Stimulated activated CD8-positive, alpha-beta memory T cell treated with anti-CD3 and anti-CD28 coated beads, Interleukin-12 subunit alpha, Interleukin-12 subunit beta, amount 100 ng/mL, for 4 hours (primary cell): ENCODE data around the gene ADCY10.
A peak's percentile ranks its signal among the peaks of the same experiment; 100 is the strongest.
"Not testable (repeated sequence)": the region's sequence is repeated elsewhere in the genome, so short reads cannot be mapped to it uniquely, and the experiment has no call there.

Experiments used
- DNase-seq: peaks from one replicate; pipeline ENCODE4 v3.0.0-alpha.2; 2020; ENCODE audit warnings: low read depth

Gene ADCY10, protein sequence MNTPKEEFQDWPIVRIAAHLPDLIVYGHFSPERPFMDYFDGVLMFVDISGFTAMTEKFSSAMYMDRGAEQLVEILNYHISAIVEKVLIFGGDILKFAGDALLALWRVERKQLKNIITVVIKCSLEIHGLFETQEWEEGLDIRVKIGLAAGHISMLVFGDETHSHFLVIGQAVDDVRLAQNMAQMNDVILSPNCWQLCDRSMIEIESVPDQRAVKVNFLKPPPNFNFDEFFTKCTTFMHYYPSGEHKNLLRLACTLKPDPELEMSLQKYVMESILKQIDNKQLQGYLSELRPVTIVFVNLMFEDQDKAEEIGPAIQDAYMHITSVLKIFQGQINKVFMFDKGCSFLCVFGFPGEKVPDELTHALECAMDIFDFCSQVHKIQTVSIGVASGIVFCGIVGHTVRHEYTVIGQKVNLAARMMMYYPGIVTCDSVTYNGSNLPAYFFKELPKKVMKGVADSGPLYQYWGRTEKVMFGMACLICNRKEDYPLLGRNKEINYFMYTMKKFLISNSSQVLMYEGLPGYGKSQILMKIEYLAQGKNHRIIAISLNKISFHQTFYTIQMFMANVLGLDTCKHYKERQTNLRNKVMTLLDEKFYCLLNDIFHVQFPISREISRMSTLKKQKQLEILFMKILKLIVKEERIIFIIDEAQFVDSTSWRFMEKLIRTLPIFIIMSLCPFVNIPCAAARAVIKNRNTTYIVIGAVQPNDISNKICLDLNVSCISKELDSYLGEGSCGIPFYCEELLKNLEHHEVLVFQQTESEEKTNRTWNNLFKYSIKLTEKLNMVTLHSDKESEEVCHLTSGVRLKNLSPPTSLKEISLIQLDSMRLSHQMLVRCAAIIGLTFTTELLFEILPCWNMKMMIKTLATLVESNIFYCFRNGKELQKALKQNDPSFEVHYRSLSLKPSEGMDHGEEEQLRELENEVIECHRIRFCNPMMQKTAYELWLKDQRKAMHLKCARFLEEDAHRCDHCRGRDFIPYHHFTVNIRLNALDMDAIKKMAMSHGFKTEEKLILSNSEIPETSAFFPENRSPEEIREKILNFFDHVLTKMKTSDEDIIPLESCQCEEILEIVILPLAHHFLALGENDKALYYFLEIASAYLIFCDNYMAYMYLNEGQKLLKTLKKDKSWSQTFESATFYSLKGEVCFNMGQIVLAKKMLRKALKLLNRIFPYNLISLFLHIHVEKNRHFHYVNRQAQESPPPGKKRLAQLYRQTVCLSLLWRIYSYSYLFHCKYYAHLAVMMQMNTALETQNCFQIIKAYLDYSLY (N-terminal part only)

DNA sequence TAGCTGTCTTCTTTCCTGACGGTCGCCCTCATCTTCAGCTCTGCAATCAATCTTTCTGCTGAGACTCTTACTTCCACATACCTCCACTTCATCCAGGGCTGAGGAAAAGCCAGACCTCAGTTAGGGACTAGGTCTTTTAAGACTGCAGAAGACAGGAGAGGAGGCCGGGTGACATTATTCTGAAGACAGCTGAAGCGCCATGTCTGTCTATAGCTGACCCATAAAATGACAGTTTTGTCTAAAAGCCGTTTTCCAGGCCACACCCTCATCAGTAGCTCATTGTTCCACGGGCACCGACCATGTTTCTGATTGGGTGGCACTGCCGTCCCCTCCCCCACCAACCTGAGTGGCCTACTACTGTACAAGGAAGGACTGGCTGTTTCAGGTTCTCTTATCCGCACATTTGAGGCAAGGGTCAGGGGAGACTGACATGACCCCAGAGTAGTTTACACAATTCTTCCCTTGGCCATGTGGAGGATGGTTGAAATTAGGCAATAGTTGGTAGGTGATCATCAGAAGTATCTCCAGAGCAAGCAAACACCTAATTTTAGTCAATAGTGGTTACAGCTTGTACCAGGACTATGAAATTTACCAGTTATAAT lies at the start of gene ADCY10:
ADCY10 (minus strand) TSS at position 240 of the 602 bp plus-strand sequence. CDS start 8,994 bp downstream, outside the sequence.
- no peak for DNase-seq

DNA sequence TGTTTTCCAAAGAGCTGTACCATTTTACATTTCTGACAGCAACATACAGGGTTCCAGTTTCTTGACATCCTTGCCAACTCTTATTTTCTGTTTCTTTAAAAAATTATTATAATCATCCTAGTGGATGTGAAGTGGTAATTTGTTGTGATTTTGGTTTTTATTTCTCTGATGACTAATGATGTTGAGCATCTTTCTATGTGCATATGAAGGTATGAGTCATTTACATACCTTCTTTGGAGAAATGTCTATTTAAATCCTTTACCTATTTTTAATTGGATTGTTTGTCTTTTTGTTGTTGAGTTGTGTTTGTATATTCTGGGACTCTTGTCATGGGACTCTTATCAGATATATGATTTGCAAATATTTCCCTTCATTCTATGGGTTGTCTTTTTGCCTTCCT lies 43.8 kb upstream of the ADCY10 start:
- DNase-seq, result no peak

DNA sequence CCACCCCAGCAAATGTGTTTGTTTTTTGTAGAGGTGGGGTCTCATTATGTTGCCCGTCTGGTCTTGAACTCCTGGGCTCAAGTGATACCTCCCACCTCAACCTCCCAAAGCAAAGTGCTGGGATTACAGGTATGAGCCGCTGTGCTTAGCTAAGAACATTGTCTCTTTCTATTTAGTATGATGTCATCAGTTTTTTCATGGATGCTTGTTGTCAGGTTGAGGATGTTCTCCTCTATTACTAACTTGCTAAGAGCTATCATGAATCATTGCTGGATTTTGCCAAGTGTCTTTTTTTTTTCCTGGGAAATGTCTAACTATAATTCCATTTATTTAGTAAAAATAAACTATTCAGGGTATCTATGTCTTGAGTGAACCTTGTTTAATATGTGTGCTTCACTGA lies 42.0 kb upstream of the ADCY10 start:
- DNase-seq, result no peak

DNA sequence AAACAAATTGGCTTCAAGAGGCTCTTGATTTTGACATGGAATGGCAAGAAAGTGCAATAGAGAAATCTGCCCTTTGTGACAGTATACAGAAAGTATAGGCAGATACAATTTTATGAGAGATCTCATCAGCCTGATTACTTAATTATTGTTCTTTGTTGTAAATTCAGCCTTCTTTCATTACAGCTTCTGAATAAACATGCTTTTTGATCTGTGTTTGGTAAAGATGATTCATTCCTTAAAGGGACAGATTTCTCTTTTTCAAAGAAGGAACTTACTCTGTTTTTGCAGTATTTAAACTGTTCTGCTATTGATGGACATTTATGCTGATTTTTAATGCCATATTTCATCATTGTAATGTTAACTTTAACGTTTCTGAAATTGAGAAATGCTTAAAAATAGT lies 36.6 kb upstream of the ADCY10 start:
- no peak for DNase-seq

DNA sequence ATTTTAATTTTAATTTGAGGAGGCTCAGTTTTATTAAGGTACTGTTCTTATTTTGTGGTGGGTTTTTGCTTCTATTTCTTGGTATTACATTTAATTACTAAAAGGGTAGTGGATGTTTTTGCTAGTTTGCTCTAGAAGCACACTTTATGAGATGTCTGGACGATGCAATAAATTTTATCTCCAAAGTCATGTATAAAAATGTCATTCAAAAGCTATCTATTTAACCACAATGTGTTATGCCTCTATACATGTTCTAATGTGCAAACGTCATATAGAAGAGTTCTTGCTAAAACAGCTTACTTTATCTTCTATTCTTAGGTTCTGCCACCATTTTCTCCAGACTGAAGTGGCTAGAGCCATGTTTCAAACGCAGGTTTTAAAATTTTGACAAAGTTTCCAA lies 35.9 kb upstream of the ADCY10 start:
- no peak for DNase-seq

DNA sequence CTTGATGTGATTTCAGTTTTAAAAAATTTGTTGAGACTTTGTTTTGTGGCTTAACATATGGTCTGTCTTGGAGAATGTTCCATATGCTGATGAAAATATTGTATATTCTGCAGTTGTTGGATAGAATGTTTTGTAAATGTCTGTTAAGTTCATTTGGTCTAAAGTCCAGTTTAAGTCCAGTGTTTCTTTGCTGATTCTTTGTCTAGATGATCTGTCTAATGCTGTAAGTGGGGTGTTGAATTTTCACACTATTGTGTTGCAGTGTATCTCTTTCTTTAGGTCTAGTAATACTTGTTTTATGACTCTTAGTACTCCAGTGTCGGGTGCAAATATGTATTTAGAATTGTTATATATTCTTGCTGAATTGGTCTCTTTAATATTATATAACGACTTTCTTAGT lies 33.8 kb upstream of the ADCY10 start:
- DNase-seq, result no peak

DNA sequence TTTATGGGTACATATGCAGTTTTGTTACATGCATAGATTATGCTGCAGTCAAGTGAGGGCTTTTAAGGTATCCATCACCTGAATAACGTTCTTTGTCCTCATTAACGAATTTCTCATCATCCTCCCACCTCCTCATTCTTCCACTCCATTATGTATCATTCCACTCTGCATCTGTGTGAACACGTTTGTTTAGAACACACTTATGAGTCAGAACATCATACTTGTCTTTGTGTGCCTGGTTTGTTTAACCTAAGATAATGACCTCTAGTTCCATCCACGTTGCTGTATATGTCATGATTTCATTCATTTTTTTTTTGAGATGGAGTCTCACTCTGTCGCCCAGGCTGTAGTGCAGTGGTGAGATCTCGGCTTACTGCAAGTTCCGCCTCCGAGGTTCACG lies 29.6 kb upstream of the ADCY10 start:
- no peak for DNase-seq

DNA sequence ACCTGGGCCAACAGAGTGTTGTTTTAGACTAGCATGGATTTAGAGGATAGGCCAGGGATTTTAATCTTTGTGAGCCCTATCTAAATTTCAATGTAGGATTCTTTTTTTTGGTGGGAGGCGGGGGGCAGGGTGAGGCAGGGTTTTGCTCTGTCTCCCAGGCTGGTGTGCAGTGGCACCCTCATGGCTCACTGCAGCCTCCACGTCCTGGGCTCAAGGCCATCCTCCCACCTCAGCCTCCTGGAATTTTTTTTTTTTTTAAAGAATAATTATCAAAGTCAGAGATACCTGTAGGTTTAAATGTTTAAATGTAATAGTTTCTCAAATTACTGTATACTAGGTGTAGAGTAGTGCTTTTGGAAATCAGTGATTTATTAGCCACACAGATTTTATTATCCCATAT lies 26.3 kb upstream of the ADCY10 start:
- DNase-seq, result no peak

DNA sequence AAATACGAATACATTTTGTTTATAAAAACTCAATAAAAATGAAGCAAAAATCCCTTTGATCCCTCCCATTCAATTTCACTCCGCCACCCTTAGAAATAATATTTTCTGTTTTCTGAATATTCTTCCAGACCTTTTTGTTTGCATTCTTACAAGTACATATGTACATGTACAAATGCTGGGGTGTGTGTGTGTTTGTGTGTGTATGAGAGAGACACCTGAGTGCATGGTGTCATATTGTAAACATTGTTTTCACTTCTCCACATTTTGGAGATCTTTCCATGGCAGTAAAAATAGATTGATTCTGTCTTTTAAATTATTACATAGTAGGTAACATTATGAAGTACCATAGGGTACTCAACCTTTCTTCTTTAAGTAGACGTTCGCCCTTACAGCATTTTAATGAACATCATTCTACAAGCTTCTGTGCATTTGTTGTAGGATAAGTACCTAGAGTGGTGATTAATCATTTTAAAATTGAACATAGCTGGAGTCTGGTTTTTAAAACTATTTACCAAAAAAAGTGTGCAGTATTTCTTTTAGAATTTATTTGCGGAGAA lies 24.2 kb upstream of the ADCY10 start:
- no peak for DNase-seq

DNA sequence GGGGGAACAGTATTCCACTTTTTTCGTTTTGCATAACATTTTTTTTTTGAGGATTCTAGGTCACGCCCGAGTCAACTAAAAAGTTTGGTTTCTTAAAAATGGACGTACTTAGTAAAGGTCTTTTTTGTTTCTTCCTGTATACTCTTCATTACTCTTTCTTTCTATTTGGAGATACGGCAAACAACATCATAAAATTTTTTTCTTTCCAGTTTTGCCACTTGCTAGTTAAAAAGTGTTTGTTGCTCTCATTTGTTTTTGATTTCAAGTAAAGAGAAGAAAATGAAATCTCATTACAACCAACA lies 23.7 kb upstream of the ADCY10 start:
- DNase-seq, result no peak

DNA sequence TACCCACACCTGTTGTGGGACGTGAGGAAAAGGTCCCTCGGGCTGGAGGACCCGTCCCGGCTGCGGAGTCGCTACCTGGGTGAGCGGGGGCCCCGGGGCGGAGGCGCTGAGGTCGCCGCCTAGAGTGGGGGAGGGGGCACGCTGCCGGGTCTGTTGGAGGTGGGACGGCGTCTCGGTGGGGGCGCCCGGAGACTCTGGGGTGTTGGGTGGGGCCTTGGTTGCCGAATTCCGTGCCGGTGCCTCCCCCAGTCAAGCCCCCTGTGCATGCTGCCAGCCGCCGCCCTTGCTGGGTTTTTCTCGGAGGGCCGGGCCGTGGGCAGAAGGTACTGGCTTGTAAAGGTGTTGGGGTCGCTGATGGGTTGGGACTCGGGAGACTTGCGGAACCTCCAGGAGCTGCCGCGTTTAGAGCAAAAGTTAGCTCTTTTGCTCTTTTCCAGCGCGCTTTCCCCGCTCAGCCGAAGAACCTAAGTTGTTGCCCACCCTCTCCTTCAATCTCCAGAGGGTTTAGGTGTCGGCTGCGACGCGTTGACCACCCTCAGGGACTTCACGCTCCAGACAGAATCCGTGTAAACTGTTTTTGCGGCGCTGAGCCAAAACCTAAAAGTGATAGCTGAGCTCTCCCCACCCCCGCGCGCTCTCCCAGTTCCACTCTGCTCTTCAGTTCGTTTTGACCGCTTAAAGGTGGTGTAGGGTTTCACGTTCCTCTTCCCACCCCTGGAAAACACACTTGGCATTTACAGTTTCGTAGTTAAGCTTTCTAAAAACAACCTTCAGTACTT lies 23.2 kb upstream of the ADCY10 start, which contains the start of gene MPC2:
MPC2 (minus strand) TSS at position 143 of the 779 bp plus-strand sequence. CDS start 1,231 bp downstream, outside the sequence.
- DNase-seq, result peak; percentile 49

DNA sequence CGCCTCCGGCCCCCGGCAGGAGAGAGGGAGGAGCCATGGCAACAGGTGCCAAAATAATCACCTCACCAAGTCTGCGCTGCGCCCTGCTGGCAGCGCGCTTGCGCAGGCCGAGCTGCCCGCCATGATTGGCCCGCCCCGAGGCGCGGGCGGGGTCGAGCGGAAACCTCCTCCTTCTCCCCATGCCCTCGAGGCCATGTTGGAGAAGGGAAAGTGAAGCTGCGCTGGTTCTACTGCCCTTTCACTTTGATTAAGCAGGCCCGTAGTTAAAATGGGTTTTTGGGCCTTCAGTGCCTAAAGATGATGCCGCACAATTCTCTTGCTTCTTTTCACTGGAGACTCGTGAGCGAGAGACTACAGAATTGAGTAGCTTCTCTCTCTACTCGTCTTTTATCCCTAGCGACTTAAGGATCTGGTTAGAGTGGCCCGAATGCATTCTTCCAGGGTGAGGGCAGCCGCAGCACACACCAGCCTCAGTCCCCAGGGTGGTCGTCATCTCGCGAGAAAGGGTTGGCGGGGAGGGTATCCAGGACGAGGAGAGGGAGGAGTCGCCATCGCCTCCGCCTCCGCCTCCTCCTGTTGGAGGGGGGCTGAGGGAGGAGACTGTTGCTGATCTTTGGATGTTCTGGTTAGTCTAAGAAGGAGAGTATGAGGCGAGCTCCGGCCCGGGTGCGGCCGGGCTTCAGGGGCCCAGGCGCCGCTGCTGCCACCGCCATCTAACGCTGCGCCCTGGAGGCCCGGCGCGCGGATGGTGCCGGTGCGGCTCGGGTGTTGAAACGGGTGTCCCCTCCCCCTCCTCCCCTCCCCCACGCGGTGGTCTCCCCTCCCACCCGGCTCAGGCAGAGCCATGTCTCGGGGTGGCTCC lies 22.4 kb upstream of the ADCY10 start, which contains the start of gene DCAF6:
DCAF6 (plus strand) TSS at position 616 of the 862 bp plus-strand sequence; CDS start at position 845, 229 bp downstream.
- peak; percentile 97 for DNase-seq

DNA sequence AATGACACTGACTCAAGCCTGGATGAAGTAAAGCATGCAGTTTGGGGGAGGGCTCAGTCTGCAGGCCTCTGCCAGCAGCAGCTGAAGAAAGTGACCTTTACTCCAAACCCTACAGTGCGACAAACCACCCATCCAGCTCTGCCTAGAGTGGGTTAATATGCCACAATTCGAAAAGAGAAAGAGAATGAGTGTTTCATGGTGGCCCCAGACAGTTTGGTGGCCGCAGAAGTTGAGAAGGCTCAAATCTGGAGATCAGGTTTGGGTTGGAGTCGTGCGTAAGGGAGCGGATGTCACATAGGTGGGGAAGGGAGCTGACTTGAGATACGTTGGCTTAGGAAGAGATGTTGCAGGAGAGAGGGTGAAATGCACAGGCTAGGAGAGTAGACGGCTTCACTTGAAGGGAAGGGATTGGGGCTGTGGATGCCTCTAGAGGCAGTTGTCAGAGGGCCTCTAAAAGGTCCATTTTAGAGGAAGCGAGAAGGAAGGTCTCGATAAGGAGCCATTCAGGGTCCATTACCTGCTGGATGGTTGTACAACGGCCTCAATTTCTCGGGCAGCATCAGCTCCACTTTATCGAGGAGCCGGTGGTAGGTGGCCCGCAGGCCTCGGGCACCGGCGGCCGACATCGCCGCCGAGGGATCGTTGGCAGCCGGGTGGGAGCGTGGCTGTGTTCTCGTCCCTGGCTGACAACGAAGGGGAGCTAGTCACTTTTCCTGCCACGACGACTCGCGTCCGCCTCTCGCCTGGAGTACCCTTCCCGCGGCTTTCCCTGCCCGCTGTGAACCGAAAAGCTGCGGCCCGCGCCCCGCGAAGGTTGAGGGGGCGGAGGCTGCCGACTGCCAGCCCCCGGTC lies 21.5 kb upstream of the ADCY10 start:
- DNase-seq, result no peak

DNA sequence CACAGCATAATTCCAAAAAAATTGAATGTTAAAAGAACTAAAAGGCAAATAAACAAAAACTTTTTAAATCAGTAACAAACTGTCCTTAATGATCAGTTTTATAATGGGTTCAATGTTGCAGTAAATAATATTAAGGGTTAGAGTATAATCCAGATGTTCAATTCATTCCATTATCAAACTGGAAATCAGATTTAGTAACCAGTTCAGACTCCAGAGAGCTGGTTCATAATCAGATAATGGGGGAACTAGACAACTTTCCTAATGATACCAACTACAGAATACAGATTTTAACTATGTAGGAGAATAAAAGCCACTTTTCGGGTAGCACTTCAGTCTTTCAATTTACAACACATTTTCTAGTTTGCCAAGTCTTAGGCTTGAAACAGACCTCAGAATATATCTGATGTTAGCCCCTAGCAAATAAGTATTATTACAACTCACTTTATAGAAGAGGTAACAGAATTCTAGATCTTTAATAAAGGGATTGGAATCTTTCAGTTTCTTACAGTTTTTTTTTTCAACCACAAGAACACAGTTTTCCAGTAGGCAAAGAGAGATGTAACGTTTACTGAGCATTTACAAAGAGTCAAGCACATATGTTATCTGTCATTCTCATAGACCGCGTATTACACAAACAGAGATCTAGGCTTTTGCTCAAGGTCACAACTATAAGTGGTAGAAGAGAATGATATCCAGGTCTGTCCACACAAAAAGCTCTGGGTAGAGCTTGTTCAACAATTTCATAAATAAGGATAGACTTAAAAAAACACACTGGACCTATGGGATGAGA lies 20.7 kb upstream of the ADCY10 start:
- no peak for DNase-seq

DNA sequence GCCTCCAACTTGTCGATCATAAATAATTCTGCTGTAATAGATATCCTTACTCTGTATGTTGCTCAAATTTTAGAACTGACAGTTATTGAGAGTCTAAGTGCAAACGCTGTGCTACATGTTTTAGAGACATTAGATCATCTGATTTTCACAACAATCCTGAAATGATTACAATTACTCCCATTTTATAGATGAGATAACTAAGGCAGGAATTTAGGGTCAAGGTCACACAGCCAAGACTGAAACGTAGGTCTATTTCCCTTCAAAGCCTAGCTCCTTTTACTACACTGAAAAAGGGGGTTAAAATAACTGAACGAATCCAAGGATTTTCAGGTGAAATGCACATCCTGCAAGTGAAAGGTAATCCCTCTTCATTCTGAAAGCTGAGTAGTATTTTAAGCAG lies 19.9 kb upstream of the ADCY10 start:
- DNase-seq, result no peak

DNA sequence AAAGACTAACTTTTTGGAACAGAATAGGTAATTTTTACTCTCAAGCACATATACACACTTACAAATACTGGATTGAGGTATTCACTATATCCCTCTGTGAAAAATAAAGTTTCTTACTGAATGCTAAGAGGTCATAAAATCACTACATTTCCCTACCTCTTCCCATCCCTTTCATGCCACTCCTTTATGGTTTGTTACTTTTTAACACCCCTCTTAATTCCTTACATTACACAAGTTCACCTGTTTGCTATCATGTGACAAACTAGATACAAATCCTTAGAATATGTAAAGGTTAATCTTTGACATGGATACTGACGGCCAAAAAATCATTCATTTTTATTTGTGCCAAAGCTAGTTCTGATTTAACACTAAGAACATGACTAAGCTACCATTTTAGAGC lies 15.8 kb upstream of the ADCY10 start:
- DNase-seq, result no peak

DNA sequence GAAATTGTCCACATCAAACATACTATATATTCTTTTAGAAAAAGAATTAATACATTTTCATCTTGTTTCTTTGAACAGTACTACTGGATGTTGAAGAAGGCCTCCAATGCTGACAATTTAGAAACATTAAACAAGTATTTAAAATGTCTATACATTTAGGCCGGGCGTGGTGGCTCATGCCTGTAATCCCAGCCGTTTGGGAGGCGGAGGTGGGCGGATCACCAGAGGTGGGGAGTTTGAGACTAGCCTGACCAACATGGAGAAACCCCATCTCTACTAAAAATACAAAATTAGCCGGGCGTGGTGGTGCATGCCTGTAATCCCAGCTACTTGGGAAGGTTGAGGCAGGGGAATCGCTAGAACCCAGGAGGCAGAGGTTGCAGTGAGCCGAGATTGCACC lies 15.0 kb upstream of the ADCY10 start:
- not testable (repeated sequence) for DNase-seq

DNA sequence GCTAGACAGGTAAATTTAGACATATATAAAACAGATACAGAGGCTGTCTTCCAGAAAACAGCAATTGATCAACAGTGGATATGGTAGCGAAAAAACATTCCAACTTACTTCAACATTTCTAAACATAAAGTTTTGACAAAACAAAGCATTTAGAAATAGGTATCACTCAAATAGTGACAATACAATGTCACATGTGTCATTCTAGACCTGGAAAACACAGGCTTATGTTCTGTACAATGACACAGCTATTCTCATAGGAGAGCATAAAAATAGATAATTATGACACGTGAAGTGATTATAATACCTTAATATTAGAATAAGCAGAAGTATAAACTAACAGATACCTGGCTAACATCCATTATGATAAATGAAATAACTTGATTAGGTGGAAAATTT lies 14.5 kb upstream of the ADCY10 start:
- no peak for DNase-seq
